KBM-7 (cell line): Measurements from ENCODE around the gene AKT1S1.

Source experiments
- DNase-seq: peaks from one replicate; pipeline ENCODE4 v3.0.0-alpha.2; 2015
- in situ Hi-C: fragments of 300-500 bp; cut with MboI; formaldehyde crosslinking; loops from 2 replicates; pipeline ENCODE4 v1.14.3; 2020; ENCODE audit warnings: low sequenced_read_pairs, low pct_unique_long_range_greater_than_20kb, mixed read lengths

Gene AKT1S1

DNA sequence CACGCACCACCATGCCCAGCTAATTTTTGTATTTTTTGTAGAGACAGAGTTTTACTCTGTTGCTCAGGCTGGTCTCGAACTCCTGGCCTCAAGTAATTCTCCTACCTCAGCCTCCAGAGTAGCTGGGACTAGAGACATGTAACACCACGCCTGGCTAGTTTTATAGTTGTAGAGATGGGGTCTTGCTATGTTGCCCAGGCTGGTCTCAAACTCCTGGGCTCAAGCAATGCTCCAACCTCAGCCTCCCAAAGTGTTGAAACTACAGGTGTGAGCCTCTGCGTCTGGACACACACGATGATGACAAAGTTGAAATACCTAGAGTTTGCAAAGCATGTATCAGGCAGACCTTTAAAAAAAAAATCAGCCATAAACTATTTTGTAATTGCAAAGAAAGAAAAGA, 30.7 kb downstream of the AKT1S1 start:
- in situ Hi-C loops = no loop called here
- DNase-seq = no peak

DNA sequence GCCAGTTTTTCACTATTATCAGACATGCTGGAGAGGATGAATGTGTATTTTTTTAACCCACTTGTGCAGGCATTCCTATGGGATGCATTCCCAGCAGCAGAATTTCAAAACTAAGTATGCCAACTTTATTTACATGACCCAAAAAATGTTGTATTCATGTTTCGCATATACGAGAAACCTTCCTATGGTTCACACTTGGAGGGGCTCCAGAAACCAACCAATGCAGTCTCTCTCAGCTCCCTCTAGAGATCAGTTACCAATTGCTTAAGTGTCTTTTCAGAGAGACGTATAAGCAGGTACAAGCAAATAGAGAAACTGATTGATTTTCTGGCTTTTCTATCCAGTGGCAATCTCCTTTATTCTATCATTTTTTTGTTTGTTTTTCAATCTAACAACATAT, 31.7 kb downstream of the AKT1S1 start:
- in situ Hi-C loops = no loop called here
- DNase-seq = no peak

DNA sequence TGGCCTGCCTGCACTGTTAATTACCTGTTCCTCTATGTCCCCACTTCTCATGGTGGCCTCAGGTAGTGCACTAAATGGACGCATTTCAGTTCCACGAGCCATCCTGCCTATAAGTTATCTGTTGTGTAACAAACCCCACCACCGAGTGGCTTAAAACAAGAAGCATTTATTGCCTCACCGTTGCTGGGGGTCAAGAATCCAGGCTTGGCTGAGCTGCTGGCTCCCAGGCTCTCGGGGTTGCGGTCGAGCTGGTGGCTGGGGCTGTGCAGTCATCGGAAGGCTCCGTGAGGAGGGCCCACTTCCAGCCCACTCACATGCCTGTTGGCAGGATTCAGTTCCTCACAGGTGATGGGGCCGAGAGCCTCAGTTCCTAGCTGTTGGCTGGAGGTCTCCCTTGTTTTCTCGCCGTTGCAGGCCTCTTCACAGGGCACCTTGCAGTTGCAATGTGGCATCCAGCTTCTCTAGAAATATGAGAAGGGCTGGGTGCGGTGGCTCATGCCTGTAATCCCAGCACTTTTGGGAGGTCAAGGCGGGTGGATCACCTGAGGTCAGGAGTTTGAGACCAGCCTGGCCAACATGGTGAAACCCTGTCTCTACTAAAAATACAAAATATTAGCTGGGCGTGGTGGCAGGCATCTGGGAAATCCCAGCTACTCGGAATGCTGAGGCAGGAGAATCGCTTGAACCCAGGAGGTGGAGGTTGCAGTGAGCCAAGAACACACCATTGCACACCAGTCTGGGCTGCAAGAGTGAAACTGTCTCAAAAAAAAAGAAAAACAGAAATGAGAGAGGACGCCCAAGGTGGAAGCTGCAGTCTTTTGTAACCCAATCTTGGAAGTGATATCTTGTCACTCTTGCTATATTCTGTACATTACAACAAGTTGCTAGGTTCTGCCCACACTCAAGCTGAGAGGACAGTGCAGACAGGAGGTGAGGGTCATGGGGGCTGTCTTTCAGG, 32.7 kb downstream of the AKT1S1 start:
- in situ Hi-C loops = no loop called here
- no peak for DNase-seq

DNA sequence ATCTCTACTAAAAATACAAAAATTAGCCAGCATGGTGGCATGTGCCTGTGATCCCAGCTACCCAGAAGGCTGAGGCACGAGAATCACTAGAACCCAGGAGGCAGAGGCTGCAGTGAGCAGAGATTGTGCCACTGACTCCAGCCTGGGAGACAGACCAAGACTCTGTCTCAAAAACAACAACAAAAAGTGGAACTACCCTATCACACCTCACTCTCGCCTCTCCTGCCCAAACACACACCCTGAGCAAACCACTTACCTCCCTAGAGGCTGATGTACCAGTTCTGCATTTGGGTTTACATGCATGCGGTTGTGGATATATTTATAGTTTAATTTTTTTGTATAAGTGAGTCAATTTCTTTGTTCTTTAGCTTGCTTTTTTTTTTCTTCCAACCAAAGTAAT, 33.9 kb downstream of the AKT1S1 start:
- no peak for DNase-seq
- in situ Hi-C loops = no loop called here

DNA sequence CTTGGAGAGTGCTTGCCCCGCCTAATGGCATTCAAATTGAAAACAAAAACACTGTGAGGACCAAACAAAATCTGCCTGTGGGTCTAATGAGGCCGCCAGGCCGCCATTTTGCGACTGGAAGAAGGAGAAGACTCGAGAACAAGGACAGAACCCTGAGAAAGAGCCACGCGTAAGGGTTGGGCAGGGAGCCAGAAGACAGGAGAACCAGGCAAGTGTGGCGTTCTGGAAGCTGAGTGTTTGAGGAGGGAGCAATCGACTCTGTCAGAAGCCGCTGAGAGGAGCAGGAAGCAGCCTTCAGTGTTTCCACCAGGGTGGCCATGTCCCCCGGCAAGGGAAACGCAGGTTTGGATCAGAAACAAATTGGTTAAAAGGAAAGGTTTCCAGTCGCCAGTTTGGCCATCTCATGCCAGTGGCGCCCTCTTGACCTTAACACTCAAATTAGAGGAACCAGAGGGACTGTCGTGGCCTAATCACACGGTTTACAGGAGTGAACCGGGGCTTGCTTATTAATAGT, 36.4 kb downstream of the AKT1S1 start:
- no peak for DNase-seq
- in situ Hi-C loops = no loop called here

DNA sequence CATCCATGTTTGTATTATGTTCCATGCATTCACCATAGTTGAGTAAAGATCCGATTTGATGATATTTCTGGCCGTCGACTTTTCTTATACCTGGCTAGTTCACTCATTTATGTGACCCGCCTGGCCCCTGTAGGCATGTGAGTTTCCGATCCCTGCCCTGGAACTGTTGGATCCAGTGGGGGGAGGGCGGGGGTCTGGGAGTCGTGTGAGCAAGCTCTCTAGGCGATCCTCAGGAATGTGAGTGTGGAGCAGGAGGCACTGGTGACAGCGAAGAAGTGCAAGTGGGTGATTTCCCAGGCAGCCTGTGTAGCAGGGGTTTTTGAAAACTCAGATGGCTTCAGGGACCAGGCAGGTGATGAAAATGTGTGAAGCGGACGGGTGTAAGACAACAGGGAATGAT, 36.8 kb downstream of the AKT1S1 start:
- in situ Hi-C loops = no loop called here
- DNase-seq = no peak

DNA sequence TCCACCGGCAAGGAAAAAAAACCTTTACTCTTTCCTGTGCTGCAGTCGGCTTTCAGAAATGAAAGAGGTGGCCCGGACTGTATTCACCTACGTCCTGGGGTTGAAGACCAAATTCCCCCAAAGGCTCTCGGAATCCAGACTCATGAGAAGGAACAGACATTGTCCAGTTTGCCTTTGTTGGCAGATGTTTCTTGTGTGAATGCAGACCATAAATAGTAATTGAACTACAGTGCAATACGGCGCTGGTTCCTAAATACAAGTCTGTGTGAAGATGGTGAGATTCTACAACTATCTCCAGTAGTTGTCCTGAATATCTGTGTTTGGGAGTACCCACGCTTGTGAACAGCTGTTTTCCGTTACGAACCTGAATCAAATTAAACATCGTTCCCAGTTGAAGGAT, 37.4 kb downstream of the AKT1S1 start:
- in situ Hi-C loops = no loop called here
- no peak for DNase-seq

DNA sequence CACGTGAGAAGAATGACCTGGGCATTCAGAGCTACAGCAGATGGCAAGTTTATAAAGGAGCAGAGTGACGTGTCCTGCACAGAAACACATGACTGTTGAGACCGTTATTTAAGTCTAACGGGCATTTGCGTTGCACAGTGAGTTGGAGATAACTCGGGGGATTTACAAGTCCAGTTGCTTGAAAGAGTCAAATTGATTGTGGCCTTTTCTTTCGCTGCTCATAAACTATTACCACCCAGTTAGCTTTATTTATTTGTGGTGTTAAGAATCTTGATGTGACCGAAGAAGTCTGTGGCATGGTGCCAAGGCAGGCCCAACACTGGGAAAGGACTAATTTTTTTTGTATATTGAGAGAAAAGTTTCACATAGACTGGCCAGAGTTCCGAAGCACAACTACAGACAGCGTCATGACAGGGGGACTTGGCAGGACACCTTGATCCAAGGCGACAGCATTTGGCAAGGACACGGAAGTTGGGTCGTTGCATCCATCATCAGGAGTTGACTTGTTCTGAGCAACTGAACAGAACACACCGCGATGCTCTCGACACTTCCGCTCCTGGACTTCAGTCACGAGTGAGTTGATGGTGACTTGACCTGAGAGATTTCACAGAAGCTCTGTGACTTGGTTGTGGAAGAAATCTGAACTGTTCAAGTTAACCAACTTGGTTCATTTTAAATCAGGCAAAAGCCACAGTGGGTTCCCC, 38.1 kb downstream of the AKT1S1 start:
- in situ Hi-C loops = no loop called here
- no peak for DNase-seq

DNA sequence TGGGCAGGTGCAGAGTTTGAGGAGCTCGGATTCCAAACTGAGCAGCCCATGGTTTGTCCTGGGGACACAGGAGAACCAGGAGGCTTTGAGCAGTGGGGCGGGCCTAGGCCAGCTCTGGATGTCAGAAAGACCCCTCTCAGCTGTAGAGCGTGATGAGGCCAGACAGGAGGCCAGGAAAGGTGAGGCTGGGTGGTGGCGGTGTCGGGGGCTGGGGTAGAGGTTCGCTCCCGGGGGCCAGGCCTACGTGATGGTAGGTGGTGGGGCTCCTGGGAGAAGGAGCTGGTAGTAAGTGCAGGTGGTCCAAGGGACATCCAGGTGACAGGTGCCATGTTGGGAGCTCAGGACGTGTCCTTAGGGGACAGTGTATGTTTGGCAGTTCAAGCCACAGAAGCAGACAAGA, 39.7 kb downstream of the AKT1S1 start:
- in situ Hi-C loops = no loop called here

DNA sequence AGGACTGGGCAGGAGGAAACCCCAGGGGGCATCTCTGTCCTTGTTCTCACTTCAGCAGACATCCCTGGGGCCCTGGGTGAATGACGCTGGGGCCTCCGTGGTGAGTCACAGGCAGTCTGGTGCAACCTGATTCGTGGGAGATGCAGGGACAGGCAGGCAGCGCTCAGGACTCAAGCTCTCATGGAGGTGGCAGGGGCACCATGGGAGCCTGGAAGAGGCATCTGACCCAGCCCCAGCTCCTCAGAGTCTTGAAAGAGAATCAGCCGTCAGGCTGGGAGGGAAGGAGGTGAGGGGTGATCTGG, 40.2 kb downstream of the AKT1S1 start:
- no peak for DNase-seq

More for the DNA sequence above, 39.7 kb downstream of the AKT1S1 start:
- no peak for DNase-seq

DNA sequence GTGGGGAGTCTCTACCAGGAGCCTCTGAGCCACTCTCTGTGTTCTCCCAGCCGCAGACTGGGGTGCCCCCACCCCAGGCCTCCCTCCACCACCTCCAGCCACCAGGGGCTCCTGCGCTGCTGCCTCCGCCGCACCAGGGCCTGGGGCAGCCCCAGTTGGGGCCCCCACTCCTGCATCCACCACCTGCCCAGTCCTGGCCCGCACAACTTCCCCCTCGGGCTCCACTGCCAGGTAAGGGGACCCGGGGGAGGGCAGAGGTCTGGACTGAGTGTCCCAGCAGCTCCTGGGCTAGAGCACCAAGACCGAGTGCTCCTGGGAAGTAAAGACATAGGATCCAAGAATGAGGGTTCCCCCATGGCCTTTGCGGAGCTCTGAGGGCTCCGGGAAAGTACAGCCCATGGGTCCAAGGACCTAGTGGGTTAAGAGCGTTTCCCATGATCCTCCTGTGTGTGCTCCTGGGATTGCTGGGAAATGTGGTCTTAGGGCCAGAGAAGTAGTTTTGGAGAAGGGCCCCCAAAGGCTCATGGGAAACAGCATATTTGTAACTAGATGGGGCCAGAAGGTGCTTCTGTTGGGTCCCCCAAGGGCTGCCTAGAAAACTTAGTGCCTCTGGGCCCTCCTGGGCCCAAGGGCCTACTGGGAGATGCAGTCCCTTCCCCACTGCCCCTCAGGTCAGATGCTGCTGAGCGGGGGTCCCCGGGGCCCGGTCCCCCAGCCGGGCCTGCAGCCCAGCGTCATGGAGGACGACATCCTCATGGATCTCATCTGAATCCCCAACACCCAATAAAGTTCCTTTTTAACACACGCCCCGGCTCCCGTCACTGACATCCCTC, 40.8 kb downstream of the AKT1S1 start:
- no peak for DNase-seq
- in situ Hi-C loops = no loop called here

More for the DNA sequence above, 40.2 kb downstream of the AKT1S1 start:
- in situ Hi-C loops = no loop called here

DNA sequence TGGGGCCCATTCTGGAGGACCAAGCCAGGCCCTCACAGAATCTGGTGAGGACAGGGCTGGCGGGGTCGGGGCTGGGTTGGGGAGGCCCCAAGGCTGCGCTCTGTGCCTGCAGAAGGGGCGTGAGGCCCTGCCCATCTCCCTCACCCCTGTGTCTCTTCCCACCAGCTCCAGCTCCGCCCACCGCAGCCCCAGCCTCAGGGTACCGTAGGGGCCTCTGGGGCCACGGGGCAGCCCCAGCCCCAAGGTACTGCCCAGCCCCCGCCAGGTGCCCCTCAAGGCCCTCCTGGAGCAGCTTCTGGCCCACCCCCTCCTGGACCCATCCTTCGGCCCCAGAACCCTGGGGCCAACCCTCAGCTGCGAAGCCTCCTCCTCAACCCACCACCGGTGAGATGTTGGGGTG, 41.6 kb downstream of the AKT1S1 start:
- DNase-seq = no peak
- in situ Hi-C loops = no loop called here

DNA sequence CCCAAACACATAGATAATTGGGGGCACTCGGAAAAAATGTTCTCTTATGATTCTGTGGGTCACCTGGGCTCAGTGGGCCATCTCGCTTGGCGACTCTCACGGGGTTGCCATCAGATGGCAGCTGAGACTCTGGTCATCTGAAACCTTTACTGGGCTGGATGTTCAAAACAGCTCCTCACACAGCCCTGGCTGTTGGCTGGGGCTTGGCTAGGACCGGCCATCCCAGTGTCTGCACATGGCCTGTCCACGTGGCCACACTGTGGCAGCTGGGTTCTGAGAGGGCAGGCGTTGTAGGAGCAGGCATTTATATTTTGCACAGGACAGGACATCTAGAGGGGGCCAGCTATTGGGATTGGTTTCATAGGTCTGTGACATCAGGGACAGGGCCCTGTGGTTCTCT, 43.6 kb downstream of the AKT1S1 start:
- in situ Hi-C loops = no loop called here
- no peak for DNase-seq

DNA sequence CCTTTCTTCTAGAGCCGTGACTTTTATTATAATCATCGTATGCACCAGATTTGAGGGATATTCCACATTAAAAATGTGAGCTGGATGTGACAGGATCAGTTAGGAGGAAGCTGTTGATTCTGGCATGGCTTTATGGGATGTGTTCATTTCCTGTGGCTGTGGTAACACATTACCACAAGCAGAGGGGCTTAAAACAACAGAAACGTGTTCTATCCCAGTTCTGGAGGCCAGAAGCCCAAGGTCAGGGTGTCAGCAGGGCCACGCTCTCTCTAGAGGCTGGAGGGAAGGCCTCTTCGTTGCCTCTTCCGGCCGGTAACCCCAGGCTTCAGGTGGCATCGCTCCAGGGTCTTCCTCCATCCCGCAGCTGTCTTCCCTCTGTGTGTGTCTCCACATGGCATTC, 44.6 kb downstream of the AKT1S1 start:
- DNase-seq = peak; percentile 51
- in situ Hi-C loops = no loop called here

DNA sequence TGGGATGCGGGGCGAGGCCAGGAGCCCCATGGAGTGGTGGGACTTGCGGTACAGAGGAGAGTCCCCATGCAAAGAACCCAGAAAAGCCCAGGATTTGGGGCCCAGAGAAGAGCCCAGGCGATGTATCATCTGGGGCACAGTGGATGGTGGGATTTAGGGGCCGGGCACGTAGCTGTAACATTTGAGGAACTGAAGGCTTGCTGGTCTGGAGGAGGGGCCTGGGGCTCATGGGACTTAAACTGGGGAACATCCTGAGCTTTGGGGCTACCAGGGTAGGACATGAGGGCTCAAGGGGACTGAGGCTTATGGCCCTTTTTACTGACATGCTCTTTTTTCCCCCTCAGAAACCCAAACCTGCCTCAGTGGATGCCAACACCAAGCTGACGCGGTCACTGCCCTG, 45.6 kb downstream of the AKT1S1 start:
- DNase-seq = no peak
- in situ Hi-C loops = no loop called here

DNA sequence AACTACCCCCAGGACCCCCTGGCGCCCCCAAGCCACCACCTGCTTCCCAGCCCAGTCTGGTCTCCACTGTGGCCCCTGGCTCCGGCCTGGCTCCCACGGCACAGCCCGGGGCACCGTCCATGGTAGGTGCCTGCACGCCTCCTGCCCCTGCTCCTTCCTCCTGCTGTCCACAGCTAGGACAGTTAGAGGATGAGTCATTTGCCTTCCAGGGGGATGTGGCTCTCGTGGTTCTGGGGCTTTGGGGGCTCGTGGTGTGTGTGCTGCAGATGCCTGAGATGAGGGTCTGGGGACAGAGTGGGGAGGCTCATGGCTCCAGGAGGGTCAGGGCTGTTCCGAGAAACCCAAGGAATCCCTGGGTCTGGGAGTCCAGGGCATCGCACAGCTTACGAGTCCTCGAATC, 46.4 kb downstream of the AKT1S1 start:
- no peak for DNase-seq
- in situ Hi-C loops = no loop called here

DNA sequence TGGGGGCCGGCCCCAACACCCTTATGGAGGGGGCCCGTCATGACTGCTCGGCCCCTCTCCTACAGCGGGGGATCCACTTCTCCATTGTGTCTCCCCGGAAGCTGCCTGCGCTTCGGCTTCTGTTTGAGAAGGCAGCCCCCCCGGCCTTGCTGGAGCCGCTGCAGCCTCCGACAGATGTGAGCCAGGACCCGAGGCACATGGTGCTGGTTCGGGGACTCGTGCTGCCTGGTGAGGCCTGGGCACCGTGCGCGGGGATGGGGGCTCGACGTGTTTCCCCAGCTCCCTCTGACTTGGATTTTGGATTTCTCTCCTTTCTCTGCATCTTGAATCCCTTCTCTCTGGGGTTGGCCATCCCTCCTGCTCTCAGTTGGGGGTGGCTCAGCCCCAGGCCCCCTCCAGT, 47.4 kb downstream of the AKT1S1 start:
- no peak for DNase-seq
- in situ Hi-C loops = no loop called here

DNA sequence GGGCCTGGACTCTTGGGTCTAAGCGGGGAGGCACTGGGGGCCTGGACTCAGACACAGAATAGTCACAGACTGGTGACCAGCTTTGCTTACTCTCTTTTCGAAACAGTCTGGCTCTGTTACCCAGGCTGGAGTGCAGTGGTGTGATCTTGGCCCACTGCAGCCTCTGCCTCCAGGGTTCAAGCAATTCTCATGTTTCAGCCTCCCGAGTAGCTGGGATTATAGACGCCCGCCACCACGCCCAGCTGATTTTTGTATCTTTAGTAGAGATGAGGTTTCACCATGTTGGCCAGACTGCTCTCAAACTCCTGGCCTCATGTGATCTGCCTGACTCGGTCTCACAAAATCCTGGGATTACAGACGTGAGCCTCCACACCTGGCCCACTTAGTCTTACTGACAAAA, 48.0 kb downstream of the AKT1S1 start:
- no peak for DNase-seq
- in situ Hi-C loops = no loop called here

DNA sequence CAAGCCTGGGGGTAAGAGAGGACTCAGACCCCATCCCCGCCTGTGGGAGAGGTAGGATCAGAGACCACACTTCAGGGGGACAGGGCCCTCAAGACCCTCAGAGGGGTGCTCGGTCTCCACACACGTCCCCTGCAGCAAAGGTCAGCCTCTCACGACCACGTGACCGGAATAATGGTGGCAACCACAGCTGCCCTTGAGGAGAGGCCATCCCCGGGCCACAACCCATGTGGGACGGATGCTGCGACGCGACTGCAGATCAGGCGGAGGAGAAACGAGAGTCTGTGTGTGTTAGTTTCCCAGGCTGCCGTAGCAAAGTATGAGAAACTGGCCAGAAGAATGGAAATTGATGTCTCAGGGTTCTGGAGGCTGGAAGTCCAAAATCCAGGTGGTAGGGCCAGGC, 50.1 kb downstream of the AKT1S1 start:
- in situ Hi-C loops = no loop called here
- no peak for DNase-seq

DNA sequence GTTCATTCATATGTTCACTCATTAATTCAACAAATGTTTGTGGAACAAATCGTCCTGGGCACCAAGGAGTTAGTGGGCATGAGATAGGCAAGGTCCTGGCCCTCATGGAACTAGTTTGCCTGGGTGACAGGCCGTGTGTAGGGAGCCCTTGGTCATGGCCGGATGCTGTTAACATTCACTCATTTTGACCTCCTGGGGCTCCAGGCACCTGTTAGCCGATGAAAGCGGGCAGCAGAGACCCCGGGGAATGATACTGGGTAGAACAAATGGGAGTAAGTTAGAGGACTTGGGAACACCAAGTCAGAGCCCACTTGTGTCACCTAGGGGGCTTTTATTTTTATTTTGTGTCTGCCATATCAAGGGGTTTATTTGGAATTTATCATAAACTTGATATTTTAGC, 52.5 kb downstream of the AKT1S1 start:
- in situ Hi-C loops = no loop called here
- DNase-seq = no peak
